Common myeloid progenitor, CD34-positive (primary cell): ENCODE results near the gene CRAT. TPM values are rescaled to one million over a fixed set of nuclear protein-coding genes. Genes with fewer than 3 reads are reported as not detected.

ENCODE experiments used
- CTCF ChIA-PET: fragments of 350-600 bp; sonication (Branson Sonifier 250); formaldehyde crosslinking; loops from one replicate; lab custom pipeline; 2021; ENCODE audit warnings: antibody characterized with exemption; lab: Charles Lee
- POLR2A ChIA-PET: fragments of 350-600 bp; sonication (Branson Sonifier 250); formaldehyde crosslinking; loops from one replicate; lab custom pipeline; 2021; ENCODE audit warnings: antibody characterized with exemption; lab: Charles Lee
- DNase-seq, 3 donors: peaks; one replicate each; pipeline versions ENCODE4 v3.0.0 to v3.0.0-alpha.2; 2013
- H3K27ac ChIP-seq, 2 experiments: 1 replicate in 1 of 2; 2 replicates in 1 of 2; pipeline ENCODE4 v1.7.0; 2013; ENCODE audit warnings: inconsistent platforms in 2 of 2, low read length in 2 of 2, mild to moderate bottlenecking in 2 of 2, low read depth in 1 of 2, moderate library complexity in 1 of 2; ENCODE audit not compliant: severe bottlenecking in 2 of 2, insufficient read depth in 1 of 2, poor library complexity in 1 of 2
- H3K27me3 ChIP-seq, 5 experiments: replicated peaks in 2 of 5; 1 replicate in 3 of 5; 2 replicates in 2 of 5; pipeline versions ENCODE4 v1.6.1 to v1.7.0; 2013; ENCODE audit warnings: low read length in 4 of 5, mild to moderate bottlenecking in 2 of 5, moderate library complexity in 2 of 5, inconsistent platforms in 1 of 5; ENCODE audit not compliant: insufficient read depth in 5 of 5, control insufficient read depth in 4 of 5
- H3K36me3 ChIP-seq, 4 experiments: 1 replicate in 2 of 4; 2 replicates in 2 of 4; pipeline versions ENCODE4 v1.6.1 to v1.7.0; 2013; ENCODE audit warnings: low read length in 3 of 4, control low read depth in 1 of 4, mild to moderate bottlenecking in 1 of 4; ENCODE audit not compliant: control insufficient read depth in 4 of 4, insufficient read depth in 4 of 4
- H3K4me1 ChIP-seq, 4 experiments: 1 replicate in 3 of 4; 2 replicates in 1 of 4; pipeline versions ENCODE4 v1.6.1 to v1.7.1; 2013; ENCODE audit warnings: low read length in 3 of 4, mild to moderate bottlenecking in 3 of 4, control low read depth in 1 of 4, inconsistent platforms in 1 of 4, moderate library complexity in 1 of 4; ENCODE audit not compliant: control insufficient read depth in 4 of 4, insufficient read depth in 4 of 4; ENCODE audit errors: control extremely low read depth in 1 of 4
- H3K4me3 ChIP-seq, 7 experiments: 1 replicate in 4 of 7; 2 replicates in 3 of 7; pipeline versions ENCODE4 v1.5.1 to v1.7.0; 2013; ENCODE audit warnings: mild to moderate bottlenecking in 7 of 7, low read length in 6 of 7, moderate library complexity in 6 of 7, inconsistent platforms in 2 of 7, low read depth in 2 of 7, control low read depth in 1 of 7; ENCODE audit not compliant: insufficient read depth in 4 of 7, control insufficient read depth in 1 of 7; ENCODE audit errors: extremely low read depth in 1 of 7
- H3K9me3 ChIP-seq, 5 experiments: 1 replicate in 4 of 5; 2 replicates in 1 of 5; pipeline versions ENCODE4 v1.6.1 to v1.7.1; 2013; ENCODE audit warnings: low read length in 4 of 5, mild to moderate bottlenecking in 2 of 5, inconsistent platforms in 1 of 5, low read depth in 1 of 5, moderate library complexity in 1 of 5; ENCODE audit not compliant: control insufficient read depth in 4 of 5, insufficient read depth in 2 of 5; ENCODE audit errors: control extremely low read depth in 1 of 5
- WGBS: methylation state at CpG from one replicate; pipeline ENCODE4 v1.1.5; 2013; ENCODE audit not compliant: insufficient coverage; 5-methylcytosine and 5-hydroxymethylcytosine counted together
- polyA plus RNA-seq: library from polyadenylated mRNA; unstranded; fragments of 120-200 nt; gene quantifications from one replicate; pipeline ENCODE4 v1.2.1, GENCODE V29; 2013

The CRAT gene
- 25.2 TPM for polyA plus RNA-seq

- 0% methylated on average over 43 of the region's 77 CpGs for WGBS
- Histone ChIP-seq H3K4me1 (peaks cover 0 to 34% (median 26%) of the 10 kb centered on the region in 4 experiments), H3K4me3 (peak within 1 kb of the TSS; percentile 84 to 96 (median 93)), H3K36me3 (peaks cover 0 to 10% (median 6%) of the 10 kb centered on the region in 4 experiments), H3K9me3 (no peaks in the 10 kb centered on the region), H3K27ac (peak within 1 kb of the TSS; percentile 70 to 88), H3K27me3 (no peaks in the 10 kb centered on the region)
- CTCF ChIA-PET, result interaction anchor here (1.1 to 1.3 kb wide), 2 partner anchors 11 to 20 kb away, joined by 3 to 4 read pairs; no protein-coding TSS in a partner anchor
- DNase-seq, result peak; percentile 93 to 95 (median 95)
- POLR2A ChIA-PET, result interaction anchor here (1.3 kb wide), 1 partner anchor 19 kb away, joined by 3 read pairs; no protein-coding TSS in a partner anchor
Observed at GRCh38 chr9:129110740-129111527, at the start of gene CRAT, which contains the start of gene PTPA. Gene CRAT, minus strand, starts transcription at chr9:129110793. Its CDS starts 284 bp downstream, at chr9:129110509. Gene PTPA, plus strand, starts transcription at chr9:129111415. Its CDS starts 186 bp downstream, at chr9:129111601.

GRCh38 chr9:129156163-129156562 is 45.6 kb upstream of the CRAT start:
- Histone ChIP-seq H3K27me3 (no peaks in the 10 kb centered on the region), H3K4me1 (peaks cover 0 to 7% (median 2%) of the 10 kb centered on the region in 4 experiments), H3K4me3 (no peak overlapping the region), H3K9me3 (peaks cover 0 to under 1% (median 0%) of the 10 kb centered on the region in 5 experiments), H3K36me3 (peaks cover 0 to 6% (median 1%) of the 10 kb centered on the region in 4 experiments), H3K27ac (no peak overlapping the region)
- ChIA-PET CTCF (interaction anchor here (1.2 to 2.0 kb wide), 5 partner anchors 10 to 16 kb away, joined by 5 to 13 read pairs (median 5); no protein-coding TSS in a partner anchor), POLR2A (no interaction called here)
- WGBS, result 99% methylated on average over 10 of the region's 10 CpGs
- no peak for DNase-seq

- 97% methylated on average over 14 of the region's 16 CpGs for WGBS
- no peak for DNase-seq
- no peaks in the 10 kb centered on the region for H3K4me1 ChIP-seq
- no peak overlapping the region for H3K27ac ChIP-seq
- no peak overlapping the region for H3K4me3 ChIP-seq
- no peaks in the 10 kb centered on the region for H3K27me3 ChIP-seq
- CTCF ChIA-PET, result interaction anchor here (4.8 kb wide), 1 partner anchor 13 kb away, joined by 28 read pairs; no protein-coding TSS in a partner anchor
- POLR2A ChIA-PET, result interaction anchor here (0.6 kb wide), 1 partner anchor 12 kb away, joined by 3 read pairs; no protein-coding TSS in a partner anchor
- no peaks in the 10 kb centered on the region for H3K9me3 ChIP-seq
- H3K36me3 ChIP-seq, result peaks cover 0 to 13% (median 1%) of the 10 kb centered on the region in 4 experiments
Observed at GRCh38 chr9:129154866-129155477, 44.4 kb upstream of the CRAT start.

DNA sequence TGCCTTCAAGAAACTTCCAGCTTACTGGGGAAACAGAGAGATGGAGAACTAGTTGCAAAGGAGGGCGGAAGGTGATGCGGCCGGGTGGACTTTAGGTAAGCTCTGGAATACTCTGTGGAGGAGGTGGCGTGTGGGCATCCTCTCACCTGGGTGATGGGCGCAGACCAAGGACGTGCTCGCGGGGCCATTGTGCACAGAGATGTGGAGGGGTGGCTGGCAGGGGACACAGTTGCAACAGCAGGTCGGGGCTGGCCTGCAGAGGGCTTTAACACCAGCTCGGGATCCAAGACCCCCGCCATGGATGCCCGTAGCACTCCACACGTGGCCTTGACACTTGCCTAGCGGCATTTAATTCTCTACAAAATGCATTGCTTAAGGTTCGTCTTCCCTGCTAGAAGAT is 40.9 kb upstream of the CRAT start:
- peaks cover 0 to 13% (median 0%) of the 10 kb centered on the region in 4 experiments for H3K4me1 ChIP-seq
- DNase-seq, result no peak
- no peaks in the 10 kb centered on the region for H3K27me3 ChIP-seq
- H3K36me3 ChIP-seq, result peaks cover 0 to 41% (median 13%) of the 10 kb centered on the region in 4 experiments
- WGBS, result 94% methylated on average over 10 of the region's 15 CpGs
- H3K4me3 ChIP-seq, result no peak overlapping the region
- ChIA-PET POLR2A (no interaction called here), CTCF (interaction anchor here (0.6 to 4.8 kb wide), 5 partner anchors 9 to 456 kb away, joined by 3 to 28 read pairs (median 3); no protein-coding TSS in a partner anchor)
- no peaks in the 10 kb centered on the region for H3K9me3 ChIP-seq
- H3K27ac ChIP-seq, result no peak overlapping the region

DNA sequence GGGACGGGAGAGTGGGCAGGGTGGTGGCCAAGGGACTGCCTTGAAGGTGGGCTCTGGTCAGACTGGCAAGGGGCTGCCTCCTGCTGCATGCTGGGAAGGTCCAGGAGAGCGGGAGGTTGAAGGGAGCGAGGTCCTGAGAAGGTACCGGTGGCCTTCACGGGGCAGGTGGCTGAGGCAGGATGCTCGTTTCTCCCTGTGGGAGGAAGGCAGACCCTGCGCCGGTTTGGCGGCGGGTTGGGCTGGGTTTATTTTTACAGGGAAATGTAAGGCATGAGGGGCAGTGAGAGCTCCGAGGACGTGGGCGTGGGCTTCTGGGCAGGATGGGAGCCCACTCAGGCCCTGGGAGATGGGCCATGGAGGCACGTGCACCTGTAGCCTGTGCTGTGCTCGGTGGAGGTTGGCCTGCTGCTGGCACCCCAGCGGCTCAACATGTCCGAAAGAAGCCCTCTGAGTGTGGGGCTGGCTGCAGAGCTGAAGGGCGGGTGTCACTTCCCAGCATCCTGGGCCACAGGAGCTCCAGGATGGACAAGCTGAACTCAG is 40.1 kb upstream of the CRAT start:
- Histone ChIP-seq H3K36me3 (peaks cover 0 to 49% (median 18%) of the 10 kb centered on the region in 4 experiments), H3K27ac (no peak overlapping the region), H3K9me3 (no peaks in the 10 kb centered on the region), H3K4me3 (no peak overlapping the region), H3K27me3 (no peaks in the 10 kb centered on the region), H3K4me1 (peaks cover 0 to 13% (median 0%) of the 10 kb centered on the region in 4 experiments)
- POLR2A ChIA-PET, result no interaction called here
- 91% methylated on average over 17 of the region's 18 CpGs for WGBS
- no peak for DNase-seq
- CTCF ChIA-PET, result interaction anchor here (0.7 to 4.8 kb wide), 3 partner anchors 9 to 14 kb away, joined by 3 to 28 read pairs (median 5); no protein-coding TSS in a partner anchor

- Histone ChIP-seq H3K27ac (no peak overlapping the region), H3K27me3 (no peaks in the 10 kb centered on the region), H3K4me1 (peaks cover 0 to 13% (median 0%) of the 10 kb centered on the region in 4 experiments), H3K36me3 (peaks cover 0 to 53% (median 20%) of the 10 kb centered on the region in 4 experiments), H3K9me3 (no peaks in the 10 kb centered on the region), H3K4me3 (no peak overlapping the region)
- WGBS, result 91% methylated on average over 9 of the region's 10 CpGs
- peak in 1 of 3 donors; percentile 13 for DNase-seq
- POLR2A ChIA-PET, result no interaction called here
- CTCF ChIA-PET, result interaction anchor here (1.4 kb wide), 1 partner anchor 24 kb away, joined by 7 read pairs; no protein-coding TSS in a partner anchor
Observed at GRCh38 chr9:129150122-129150521, 39.5 kb upstream of the CRAT start.
